Suppressor macrophage treated with lipopolysaccharide for 1 hour (primary cell): Measurements from ENCODE around the gene MCTP1.

Experiments
- DNase-seq, 3 donors: peaks; one replicate each; pipeline ENCODE4 v3.0.0-alpha.2; 2020 to 2022

Gene MCTP1

DNA sequence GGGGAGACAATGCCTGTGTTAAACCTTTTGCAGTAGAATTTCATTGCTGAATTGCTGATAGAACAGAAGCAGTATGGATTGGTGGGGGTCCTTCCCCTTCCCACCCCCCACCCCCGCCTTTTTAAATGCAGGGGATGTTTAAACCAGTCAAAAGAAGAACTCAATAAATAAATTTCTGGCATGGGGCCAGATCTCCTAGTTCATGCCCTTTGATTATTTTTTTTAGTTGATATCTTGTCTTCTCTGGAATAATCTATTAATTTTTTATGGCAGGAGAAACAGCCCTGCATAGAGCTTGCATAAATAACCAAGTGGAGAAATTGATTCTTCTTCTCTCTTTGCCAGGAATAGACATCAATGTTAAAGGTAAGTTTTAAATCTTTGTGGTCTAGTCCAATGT lies 593.6 kb downstream of the MCTP1 start:
- DNase-seq, result no peak

DNA sequence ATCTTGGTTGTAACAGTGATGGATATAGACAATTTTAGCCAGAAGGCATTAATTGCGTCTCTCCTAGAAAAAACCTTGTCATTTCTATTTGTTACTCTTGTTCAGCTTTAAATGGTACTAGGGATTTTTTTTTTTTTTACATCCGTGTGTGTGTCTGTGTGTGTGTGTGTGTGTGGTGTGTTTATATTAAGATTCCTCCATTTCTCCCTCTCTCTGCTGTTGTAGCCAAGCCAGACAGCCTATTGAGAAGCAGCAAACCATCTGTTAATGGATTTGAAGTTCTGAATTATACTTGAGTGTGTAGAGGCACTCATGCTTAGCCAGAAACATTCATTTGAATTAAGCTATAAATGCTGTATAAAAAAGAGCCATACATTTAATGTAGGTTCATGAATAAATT lies 594.1 kb downstream of the MCTP1 start:
- no peak for DNase-seq

DNA sequence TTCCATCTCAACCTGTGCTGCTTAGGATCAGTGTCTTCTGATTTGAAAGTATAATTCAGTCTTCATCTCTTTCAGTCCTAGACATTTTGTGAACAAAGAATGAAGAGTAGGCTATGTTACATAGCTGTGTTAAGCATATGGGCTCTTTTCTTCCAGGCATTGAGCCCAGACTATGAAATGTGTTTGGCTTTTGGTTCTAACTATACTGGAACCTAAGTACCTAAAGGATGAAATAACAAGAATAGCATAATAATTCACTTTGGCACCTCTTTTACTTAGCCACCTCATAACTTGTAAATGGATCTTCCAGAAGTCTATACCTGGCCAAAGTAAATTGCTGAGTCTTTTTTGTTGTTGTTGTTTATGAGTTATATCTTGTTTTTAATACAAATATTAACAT lies 595.0 kb downstream of the MCTP1 start:
- no peak for DNase-seq

DNA sequence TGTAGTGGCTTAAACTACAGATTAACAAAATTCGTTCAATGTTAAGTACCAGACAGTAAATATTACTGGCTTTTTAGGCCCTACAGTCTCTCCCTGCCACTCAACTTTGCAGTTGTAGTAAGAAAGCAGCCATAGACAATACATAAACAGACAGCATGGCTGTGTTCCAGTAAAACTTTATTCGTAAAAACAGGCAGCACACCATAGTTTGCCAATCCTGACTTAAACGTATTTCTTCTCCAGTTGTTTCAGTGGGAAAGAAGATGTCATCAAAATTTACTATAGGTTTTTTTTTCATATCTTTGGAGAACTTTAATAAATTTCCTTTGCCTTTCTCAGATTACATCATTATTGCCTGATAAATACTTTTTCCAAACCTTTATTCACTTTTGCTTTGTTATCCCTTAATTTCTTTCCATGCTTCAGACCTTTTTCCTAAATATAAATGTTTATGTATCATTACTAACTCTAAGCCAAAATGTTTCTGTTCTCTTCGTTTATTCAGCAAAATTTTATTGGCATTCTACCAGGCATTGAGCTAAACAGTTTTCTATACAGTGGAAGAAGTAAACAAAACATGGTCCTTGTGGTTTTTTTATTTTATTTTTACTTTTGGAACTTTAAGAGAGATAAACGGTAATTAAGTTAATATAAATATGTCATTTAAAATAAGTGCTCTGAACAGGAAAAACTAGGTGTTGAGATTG lies 601.9 kb downstream of the MCTP1 start:
- DNase-seq, result no peak

DNA sequence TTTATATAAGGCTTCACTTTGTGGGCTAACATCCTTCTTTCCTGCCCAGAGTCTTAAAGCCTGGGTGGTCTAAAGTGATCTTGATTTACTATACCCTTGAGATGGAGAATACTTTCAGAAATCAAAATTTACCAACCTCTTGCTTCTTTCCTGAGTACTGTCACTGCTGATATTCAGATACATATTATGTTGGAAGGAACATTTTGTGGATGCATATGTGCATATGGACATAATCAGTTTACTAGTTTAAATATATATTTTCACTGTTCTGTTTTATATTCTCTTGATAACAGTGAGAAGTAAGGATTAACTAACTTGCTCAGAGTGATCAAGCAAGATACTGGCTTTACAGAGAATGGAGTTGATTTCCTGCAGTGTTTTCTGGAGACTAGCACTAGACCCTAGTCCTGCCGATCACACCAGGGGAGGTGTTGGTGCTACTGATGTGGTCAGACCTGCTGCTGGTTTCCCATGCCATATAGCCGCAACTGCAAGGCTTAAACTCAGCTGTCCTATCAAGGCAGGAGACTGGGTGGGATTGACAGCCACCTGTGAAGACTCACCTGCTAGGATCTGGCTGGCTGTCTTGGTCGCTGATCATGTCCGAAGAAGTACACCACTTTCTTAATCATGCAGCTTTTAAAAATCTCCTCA lies 608.8 kb downstream of the MCTP1 start:
- no peak for DNase-seq

DNA sequence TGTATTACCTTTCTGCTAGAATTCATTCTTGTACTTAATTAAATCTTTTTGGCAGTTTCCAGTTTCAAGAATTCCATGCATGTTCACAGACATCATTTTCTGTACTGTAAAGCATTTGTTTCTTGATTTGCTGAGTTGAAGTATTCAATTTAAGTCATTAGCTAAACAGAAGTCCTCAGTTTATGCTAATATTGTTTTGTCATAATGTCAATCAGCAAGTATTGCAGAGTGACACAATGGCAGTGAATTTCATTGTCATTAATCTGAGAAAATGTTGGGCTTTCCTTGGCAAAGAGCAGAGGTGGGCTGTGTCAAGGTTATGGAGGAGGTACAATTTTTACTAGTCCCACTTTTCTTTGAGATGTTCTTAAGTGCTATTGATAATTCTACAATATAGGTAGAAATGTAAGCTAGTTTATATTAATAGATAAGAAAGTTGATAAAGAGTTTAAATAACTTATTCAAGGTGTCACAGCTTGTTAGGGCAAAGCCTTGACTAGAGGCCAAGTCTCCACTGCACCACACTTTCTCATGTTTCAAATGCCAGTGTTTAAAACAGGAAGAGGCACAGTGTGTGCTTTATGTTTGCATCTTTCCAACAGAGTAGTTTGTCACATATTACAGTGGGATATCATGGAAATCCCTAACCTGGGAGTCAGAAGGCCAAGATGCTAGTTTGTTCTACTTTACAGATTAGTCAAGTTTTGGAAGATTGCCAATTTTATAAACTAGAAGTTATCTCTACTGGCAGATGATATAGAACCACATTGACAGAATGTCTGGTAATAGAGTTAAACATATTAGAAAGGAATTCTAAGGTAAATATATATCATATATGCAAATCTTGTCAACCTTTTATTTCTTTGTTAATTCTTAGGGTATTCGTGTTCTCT lies 610.2 kb downstream of the MCTP1 start:
- DNase-seq, result no peak

DNA sequence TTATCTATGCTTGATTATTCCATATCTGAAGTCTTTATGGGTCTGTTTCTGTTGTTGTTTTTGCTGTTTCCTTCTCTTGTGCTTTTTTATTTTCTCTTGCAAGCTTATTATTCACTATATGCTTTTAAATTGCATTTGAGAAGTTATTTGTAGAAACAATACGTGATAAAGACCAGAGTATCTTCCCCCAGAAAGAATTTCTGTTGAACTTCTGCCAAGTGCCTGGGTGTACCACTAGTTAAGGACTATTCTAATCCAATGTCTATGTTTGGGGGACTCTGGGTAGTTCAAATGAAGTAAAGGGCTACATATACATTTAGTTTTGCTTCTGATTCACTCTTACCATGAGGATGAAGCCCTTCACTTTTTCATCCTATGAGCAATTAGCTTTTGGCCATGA lies 612.1 kb downstream of the MCTP1 start:
- no peak for DNase-seq

DNA sequence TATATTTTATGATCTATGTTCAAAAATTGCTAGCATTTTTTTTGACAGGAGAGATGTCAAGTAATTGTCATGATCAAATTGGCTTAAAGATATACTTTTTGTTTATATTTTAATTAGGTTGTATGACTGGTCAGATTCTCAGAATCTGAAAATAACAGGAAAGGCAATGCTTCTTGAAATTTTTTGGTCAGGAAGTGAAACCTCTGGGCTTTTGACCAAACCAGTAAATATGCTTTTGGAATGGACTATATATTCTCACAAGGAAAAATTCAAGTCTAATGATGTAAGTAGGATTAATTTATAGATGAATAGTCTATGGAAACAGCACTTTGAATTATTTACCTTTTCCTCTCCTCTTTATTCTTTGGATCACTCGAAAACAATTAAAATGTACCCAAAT lies 614.2 kb downstream of the MCTP1 start:
- no peak for DNase-seq

DNA sequence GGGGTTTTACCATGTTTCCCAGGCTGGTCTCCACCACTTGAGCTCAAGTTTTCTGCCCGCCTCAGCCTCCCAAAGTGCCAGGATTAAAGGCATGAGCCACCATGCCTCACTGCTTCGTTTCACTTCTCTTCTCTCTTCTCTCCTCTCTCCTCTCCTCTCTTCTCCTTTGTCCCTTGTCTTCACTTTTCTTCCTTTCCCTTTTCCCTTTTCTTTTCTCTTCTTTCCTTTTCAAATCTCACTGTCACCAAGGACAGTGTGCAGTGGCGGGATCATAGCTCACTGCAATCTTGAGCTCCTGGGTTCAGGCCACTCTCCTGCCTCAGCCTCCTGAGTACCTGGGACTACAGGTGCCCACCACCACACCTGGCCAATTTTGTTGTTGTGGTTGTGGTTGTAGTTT lies 617.0 kb downstream of the MCTP1 start:
- DNase-seq, result no peak

DNA sequence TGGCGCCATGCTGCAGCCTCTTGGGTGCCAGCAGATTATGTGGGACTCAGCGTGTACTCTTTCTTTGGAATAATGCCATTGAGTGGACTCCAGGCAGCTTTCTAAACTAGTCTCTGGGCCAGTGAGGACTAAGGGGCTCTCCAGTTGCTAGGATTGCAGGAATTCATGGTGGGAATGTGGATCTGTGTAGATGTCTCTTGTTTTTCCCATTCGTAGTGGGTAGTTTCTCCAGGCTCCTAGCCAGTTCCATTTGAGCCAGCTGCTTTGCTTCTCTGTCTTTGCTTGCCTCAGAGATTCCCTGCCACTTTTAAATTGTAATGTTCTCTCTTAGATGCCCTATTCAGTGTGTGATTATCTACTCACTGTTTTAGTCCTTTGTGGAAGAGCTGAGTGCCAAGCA lies 623.8 kb downstream of the MCTP1 start:
- no peak for DNase-seq

DNA sequence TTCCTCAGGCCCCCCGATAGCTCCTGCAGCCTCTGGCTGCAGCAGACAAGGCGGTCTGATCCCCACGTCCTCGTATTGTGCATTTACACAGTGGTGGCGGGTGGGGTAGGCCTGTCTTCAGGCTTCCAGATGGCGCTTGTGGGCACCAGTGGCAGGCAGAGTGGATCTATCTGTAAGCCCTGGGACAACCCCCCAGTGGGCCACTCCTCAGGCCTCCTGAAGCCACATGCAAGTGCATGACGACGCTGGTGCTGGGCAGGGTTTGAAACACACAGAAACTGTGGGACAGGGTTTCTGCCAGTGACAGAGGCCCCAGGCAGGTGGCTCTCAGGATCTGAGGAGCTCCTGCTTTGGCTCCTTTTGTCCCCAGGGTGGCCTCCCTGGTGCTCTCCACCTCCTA lies 624.4 kb downstream of the MCTP1 start:
- no peak for DNase-seq

DNA sequence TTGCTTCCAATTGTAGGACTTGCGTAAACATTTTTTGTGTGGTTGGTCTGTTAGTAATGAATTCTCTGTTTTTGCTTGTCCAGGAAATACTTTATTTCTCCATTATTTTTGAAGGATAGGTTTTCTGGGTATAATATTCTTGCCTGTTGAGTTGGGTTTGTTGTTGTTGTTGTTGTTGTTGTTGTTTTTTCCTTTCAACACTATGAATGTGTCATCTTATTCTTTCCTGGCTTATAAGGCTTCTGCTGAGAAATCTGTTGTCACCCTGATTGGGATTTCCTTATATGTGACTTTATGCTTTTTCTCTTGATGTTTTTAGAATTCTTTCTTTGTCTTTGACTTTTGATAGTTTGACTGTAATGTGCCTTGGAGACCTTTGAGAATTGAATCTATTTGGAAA lies 626.6 kb downstream of the MCTP1 start:
- DNase-seq, result no peak
